GM12878 (cell line): Measurements from ENCODE around the gene MEIS2. TPM values are rescaled to one million over a fixed set of nuclear protein-coding genes. Genes with fewer than 3 reads are reported as not detected.

Source experiments
- CEBPZ ChIP-seq: fragments of 150-350 bp; IDR thresholded peaks from 2 replicates; pipeline ENCODE4 v1.6.1; 2016; ENCODE audit warnings: low read depth, low read length
- CHD2 ChIP-seq: IDR thresholded peaks from 2 replicates; pipeline ENCODE4 v1.6.1; 2011; ENCODE audit warnings: low read depth, low read length, improper control_type of control experiment, borderline replicate concordance
- CREB1 ChIP-seq: IDR thresholded peaks from 2 replicates; pipeline ENCODE4 v1.6.1; 2012; ENCODE audit warnings: low read depth, mild to moderate bottlenecking, inconsistent platforms
- ESRRA ChIP-seq: IDR thresholded peaks from 2 replicates; pipeline ENCODE4 v1.6.1; 2012; ENCODE audit warnings: mild to moderate bottlenecking, low read length, improper control_type of control experiment
- FOS ChIP-seq: IDR thresholded peaks from 3 replicates; pipeline ENCODE4 v1.6.1; 2011; ENCODE audit warnings: borderline replicate concordance; ENCODE audit not compliant: insufficient read length; ENCODE audit errors: extremely low read depth
- MTA3 ChIP-seq: IDR thresholded peaks from 2 replicates; pipeline ENCODE4 v1.6.1; 2012; ENCODE audit warnings: low read length, inconsistent platforms, borderline replicate concordance
- NFIC ChIP-seq: IDR thresholded peaks from 2 replicates; pipeline ENCODE4 v1.6.1; 2012; ENCODE audit warnings: low read depth, mild to moderate bottlenecking, inconsistent platforms, low read length, moderate library complexity
- NKRF ChIP-seq: fragments of 450-650 bp; conservative IDR thresholded peaks from 2 replicates; pipeline ENCODE4 v1.6.1; 2017; ENCODE audit warnings: mild to moderate bottlenecking, moderate library complexity
- NR2C2 ChIP-seq: IDR thresholded peaks from 2 replicates; pipeline ENCODE4 v1.6.1; 2011; ENCODE audit warnings: borderline replicate concordance, low read depth; ENCODE audit not compliant: control insufficient read depth, insufficient read length
- NR2F1 ChIP-seq: fragments of 450-650 bp; conservative IDR thresholded peaks from 2 replicates; pipeline ENCODE4 v1.6.1; 2017; ENCODE audit warnings: mild to moderate bottlenecking
- PAX8 ChIP-seq: fragments of 450-650 bp; IDR thresholded peaks from 2 replicates; pipeline ENCODE4 v1.6.1; 2017; ENCODE audit warnings: mild to moderate bottlenecking, moderate library complexity
- POLR2AphosphoS2 ChIP-seq: IDR thresholded peaks from 2 replicates; pipeline ENCODE4 v1.6.1; 2011; ENCODE audit warnings: low read depth, mild to moderate bottlenecking, low read length, improper control_type of control experiment, moderate library complexity
- POLR2AphosphoS5 ChIP-seq: IDR thresholded peaks from 2 replicates; pipeline ENCODE4 v1.6.1; 2011; ENCODE audit warnings: mild to moderate bottlenecking, low read length, inconsistent platforms
- POU2F2 ChIP-seq: IDR thresholded peaks from 3 replicates; pipeline ENCODE4 v1.6.1; 2011; ENCODE audit warnings: low read depth, mild to moderate bottlenecking, low read length, borderline replicate concordance
- RBBP5 ChIP-seq: fragments of 200-600 bp; sonication (generic); conservative IDR thresholded peaks from 2 replicates; pipeline ENCODE4 v1.6.1; 2016
- RUNX3 ChIP-seq: IDR thresholded peaks from 2 replicates; pipeline ENCODE4 v1.6.1; 2012; ENCODE audit warnings: low read length, inconsistent platforms
- SREBF1 ChIP-seq: IDR thresholded peaks from 2 replicates; pipeline ENCODE4 v1.6.1; 2012; ENCODE audit warnings: mild to moderate bottlenecking, low read length
- SRF ChIP-seq, 2 experiments: IDR thresholded peaks; 2 replicates each; pipeline ENCODE4 v1.6.1; 2011; ENCODE audit warnings: low read depth in 2 of 2, low read length in 2 of 2, mild to moderate bottlenecking in 1 of 2, moderate library complexity in 1 of 2
- ZNF207 ChIP-seq: fragments of 450-650 bp; IDR thresholded peaks from 2 replicates; pipeline ENCODE4 v1.6.1; 2014; ENCODE audit warnings: antibody characterized with exemption, mild to moderate bottlenecking, borderline replicate concordance
- ZNF384 ChIP-seq: IDR thresholded peaks from 2 replicates; pipeline ENCODE4 v1.6.1; 2012; ENCODE audit warnings: low read depth, mild to moderate bottlenecking, low read length, improper control_type of control experiment, borderline replicate concordance
- polyA plus RNA-seq, 11 experiments: library from polyadenylated mRNA; depleted of rRNA in 4 of 11; unstranded in 6 of 11; stranded (reverse) in 5 of 11; fragments of >200 nt; fragmentation: Nextera tagmentation in 4 of 11; fragmentation: Illumina TruSeq in 1 of 11; extraction: Ambion mirVana in 4 of 11; extraction: Trizol in 1 of 11; gene quantifications; 1 replicate in 1 of 11; 2 replicates in 10 of 11; pipeline versions ENCODE4 v1.2.1 to v1.2.3, GENCODE V29; 2011 to 2016; ENCODE audit warnings: inconsistent platforms in 2 of 11, missing spikeins in 2 of 11, low read depth in 1 of 11
- total RNA-seq, 4 experiments: library from RNA; depleted of rRNA in 3 of 4; stranded (reverse); fragments of >200 nt in 3 of 4; fragmentation: Illumina TruSeq in 1 of 4; extraction: Trizol in 1 of 4; gene quantifications; 2 replicates each; pipeline versions ENCODE4 v1.2.1 to v1.2.3, GENCODE V29; 2013 to 2021
- TF ChIP-seq, protein P1 (sequence below): fragments of 450-650 bp; formaldehyde crosslinking; IDR thresholded peaks from 2 replicates; pipeline ENCODE4 v1.4.0; 2020; ENCODE audit warnings: mild to moderate bottlenecking, moderate library complexity

The MEIS2 gene
- total and polyA plus RNA-seq, 10 of the 15 experiments (the other 5 are each of a cell fraction or from before 2014, with no cell fraction given) = 9.2 to 54.0 (median 20.4) TPM

- TF ChIP-seq ZNF207 (peak; percentile 49; the same call in 1 of the 2 replicates), CREB1 (peak; percentile 41), RUNX3 (0 out of 2 replicates have a peak, but pooled peaks have one; percentile 5), NFIC (no peak; the same call in 1 of the 2 replicates), MTA3 (no peak), FOS (no peak), ESRRA (no peak), NR2F1 (no peak), ZNF384 (no peak), POLR2AphosphoS5 (peak; percentile 70), SRF (IDR thresholded peaks at IDR 0.05; ENCODE audit: low read depth in 2 of 2, low read length in 2 of 2) (no peak), PAX8 (no peak), NKRF (peak; percentile 62; the same call in 1 of the 2 replicates), NR2C2 (no peak), CEBPZ (no peak), RBBP5 (no peak), CHD2 (no peak), POLR2AphosphoS2 (0 out of 2 replicates have a peak, but pooled peaks have one; percentile 38), POU2F2 (peak; percentile 7; the same call in 1 of the 3 replicates), SREBF1 (no peak)
- TF ChIP-seq, protein P1, sequence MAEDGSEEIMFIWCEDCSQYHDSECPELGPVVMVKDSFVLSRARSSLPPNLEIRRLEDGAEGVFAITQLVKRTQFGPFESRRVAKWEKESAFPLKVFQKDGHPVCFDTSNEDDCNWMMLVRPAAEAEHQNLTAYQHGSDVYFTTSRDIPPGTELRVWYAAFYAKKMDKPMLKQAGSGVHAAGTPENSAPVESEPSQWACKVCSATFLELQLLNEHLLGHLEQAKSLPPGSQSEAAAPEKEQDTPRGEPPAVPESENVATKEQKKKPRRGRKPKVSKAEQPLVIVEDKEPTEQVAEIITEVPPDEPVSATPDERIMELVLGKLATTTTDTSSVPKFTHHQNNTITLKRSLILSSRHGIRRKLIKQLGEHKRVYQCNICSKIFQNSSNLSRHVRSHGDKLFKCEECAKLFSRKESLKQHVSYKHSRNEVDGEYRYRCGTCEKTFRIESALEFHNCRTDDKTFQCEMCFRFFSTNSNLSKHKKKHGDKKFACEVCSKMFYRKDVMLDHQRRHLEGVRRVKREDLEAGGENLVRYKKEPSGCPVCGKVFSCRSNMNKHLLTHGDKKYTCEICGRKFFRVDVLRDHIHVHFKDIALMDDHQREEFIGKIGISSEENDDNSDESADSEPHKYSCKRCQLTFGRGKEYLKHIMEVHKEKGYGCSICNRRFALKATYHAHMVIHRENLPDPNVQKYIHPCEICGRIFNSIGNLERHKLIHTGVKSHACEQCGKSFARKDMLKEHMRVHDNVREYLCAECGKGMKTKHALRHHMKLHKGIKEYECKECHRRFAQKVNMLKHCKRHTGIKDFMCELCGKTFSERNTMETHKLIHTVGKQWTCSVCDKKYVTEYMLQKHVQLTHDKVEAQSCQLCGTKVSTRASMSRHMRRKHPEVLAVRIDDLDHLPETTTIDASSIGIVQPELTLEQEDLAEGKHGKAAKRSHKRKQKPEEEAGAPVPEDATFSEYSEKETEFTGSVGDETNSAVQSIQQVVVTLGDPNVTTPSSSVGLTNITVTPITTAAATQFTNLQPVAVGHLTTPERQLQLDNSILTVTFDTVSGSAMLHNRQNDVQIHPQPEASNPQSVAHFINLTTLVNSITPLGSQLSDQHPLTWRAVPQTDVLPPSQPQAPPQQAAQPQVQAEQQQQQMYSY = peak; percentile 21; the same call in 1 of the 2 replicates
Observed at GRCh38 chr15:37100109-37100965, at the start of gene MEIS2 (continued).
